Large intestine (tissue), 3 donors: ENCODE data around the gene ABAT. TPM values are rescaled to one million over a fixed set of nuclear protein-coding genes. Genes with fewer than 3 reads are reported as not detected.
"Not testable (repeated sequence)": the region's sequence is repeated elsewhere in the genome, so short reads cannot be mapped to it uniquely, and the experiment has no call there.

Source experiments
- DNase-seq, 2 donors: peaks; one replicate each; pipeline versions ENCODE4 v3.0.0 to v3.0.0-alpha.2; 2013
- H3K27ac ChIP-seq: one replicate; pipeline ENCODE4 v1.5.1; 2013; ENCODE audit warnings: low read length
- H3K27me3 ChIP-seq: 2 replicates; pipeline ENCODE4 v1.6.1; 2013; ENCODE audit warnings: low read length; ENCODE audit not compliant: control insufficient read depth, insufficient read depth
- H3K36me3 ChIP-seq: 2 replicates; pipeline ENCODE4 v1.6.1; 2013; ENCODE audit warnings: low read length; ENCODE audit not compliant: control insufficient read depth, insufficient read depth
- H3K4me1 ChIP-seq: one replicate; pipeline ENCODE4 v1.6.1; 2013; ENCODE audit warnings: low read length; ENCODE audit not compliant: control insufficient read depth, insufficient read depth
- H3K4me3 ChIP-seq: one replicate; pipeline ENCODE4 v1.5.1; 2013; ENCODE audit warnings: low read length
- H3K9me3 ChIP-seq: one replicate; pipeline ENCODE4 v1.6.1; 2013; ENCODE audit warnings: mild to moderate bottlenecking, low read depth, low read length, moderate library complexity; ENCODE audit not compliant: control insufficient read depth
- WGBS: methylation state at CpG from one replicate; pipeline ENCODE4 v1.1.5; 2013; ENCODE audit warnings: low lambda C conversion rate; ENCODE audit not compliant: insufficient coverage; 5-methylcytosine and 5-hydroxymethylcytosine counted together
- polyA plus RNA-seq: library from polyadenylated mRNA; unstranded; fragments of 120-200 nt; gene quantifications from one replicate; pipeline ENCODE4 v1.2.1, GENCODE V29; 2013

Gene ABAT
- polyA plus RNA-seq, 1 donor = 55.7 TPM

DNA sequence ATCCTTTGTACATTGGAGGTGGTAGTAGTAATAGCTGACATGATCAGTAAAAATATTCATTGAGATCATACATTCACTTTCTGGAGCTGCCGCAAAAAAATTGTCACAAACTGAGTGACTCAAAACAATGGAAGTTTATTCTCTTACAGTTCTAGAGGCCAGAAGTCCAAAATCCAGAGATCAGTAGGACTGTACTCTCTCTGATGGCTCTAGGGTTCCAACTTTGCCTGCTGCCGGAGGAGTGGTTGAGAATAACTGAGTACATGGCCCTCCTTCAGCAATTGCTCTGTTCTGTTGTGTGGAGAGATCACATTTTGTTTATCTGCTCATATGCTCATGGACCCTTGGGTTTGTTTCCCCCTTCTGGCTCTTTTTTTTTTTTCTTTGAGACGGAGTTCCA is 23.5 kb downstream of the ABAT start:
- Histone ChIP-seq H3K4me3 (no peak overlapping the region), H3K27ac (no peak overlapping the region), H3K27me3 (no peaks in the 10 kb centered on the region), H3K9me3 (no peaks in the 10 kb centered on the region), H3K4me1 (peaks cover 3% of the 10 kb centered on the region), H3K36me3 (no peaks in the 10 kb centered on the region)
- DNase-seq = peak in 1 of 2 donors; percentile 76
- 0% methylated on average over 1 of the region's 3 CpGs for WGBS

DNA sequence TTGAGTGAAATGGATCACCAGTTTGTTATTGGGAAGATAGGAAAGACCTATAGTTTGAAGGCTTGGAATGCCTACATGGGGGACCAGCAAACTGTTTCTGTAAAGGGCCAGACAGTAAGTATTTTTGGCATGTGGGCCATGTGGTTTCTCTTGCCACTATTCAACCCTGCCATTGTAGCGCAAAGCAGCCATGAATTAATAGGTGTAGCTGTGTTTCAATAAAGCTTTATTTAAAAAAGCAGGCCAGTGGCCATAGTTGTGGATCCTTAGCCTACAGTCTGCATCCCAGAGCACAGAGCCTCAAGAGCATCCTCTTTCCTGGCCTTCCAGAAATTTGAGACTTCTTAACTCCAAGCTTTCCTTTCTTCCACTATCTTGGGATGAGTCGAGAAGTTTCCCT is 29.3 kb downstream of the ABAT start:
- DNase-seq = no peak
- H3K27me3 ChIP-seq = no peaks in the 10 kb centered on the region
- H3K4me1 ChIP-seq = peaks cover 3% of the 10 kb centered on the region
- no peak overlapping the region for H3K27ac ChIP-seq
- WGBS = no CpG with 5 or more reads among the region's 2 CpGs
- H3K4me3 ChIP-seq = no peak overlapping the region
- H3K36me3 ChIP-seq = no peaks in the 10 kb centered on the region
- H3K9me3 ChIP-seq = no peaks in the 10 kb centered on the region

DNA sequence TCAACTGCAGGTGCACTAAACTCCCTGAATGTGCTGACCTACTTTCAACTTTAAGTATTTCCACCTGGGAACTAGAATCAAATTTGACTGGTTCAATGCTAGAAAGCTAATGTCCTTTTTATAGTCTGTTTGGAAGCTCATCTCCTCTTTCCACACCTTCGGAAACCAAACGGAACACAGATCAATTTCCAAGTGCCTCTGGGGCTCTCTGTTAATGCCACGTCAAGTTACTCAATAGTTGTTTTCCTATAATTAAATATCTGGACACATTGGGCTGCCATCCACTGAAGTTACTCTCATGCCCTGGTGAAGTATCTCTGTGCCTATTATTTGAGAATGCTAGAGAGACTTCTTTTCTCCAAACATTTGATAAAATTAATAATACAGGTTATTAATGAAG is 29.7 kb downstream of the ABAT start:
- WGBS = 80% methylated on average over 1 of the region's 3 CpGs
- no peak for DNase-seq
- Histone ChIP-seq H3K27ac (no peak overlapping the region), H3K9me3 (no peaks in the 10 kb centered on the region), H3K4me3 (no peak overlapping the region), H3K27me3 (no peaks in the 10 kb centered on the region), H3K36me3 (no peaks in the 10 kb centered on the region), H3K4me1 (peaks cover 3% of the 10 kb centered on the region)

DNA sequence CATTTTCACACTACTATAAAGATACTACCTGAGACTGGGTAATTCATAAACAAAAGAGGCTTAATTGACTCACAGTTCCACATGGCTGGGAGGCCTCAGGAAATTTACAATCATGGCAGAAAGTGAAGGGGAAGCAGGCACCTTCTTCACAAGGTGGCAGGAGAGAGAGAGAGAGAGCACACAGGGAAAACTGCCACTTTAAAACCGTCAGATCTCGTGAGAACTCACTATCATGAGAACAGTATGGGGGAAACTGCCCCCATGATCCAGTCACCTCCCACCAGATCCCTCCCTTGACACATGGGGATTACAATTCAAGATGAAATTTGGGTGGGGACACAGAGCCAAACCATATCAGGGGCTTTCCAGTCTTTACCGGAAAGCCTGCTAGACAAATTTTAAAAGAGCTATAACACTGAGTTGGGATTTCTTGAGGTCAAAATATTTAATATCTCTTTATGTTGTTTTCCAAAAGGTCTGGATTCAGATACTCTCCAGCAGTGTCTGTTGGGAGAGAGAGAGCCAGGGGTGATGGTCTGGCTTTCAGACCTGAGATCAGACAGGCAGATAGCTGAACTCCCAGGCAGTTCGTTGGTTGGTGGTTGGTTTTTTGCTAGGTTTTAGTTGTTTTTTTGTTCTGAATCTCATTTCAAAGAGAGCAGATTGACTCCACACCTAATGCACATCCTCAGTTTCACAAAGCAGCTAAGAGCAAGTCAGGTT is 30.8 kb downstream of the ABAT start:
- not testable (repeated sequence) for H3K4me3 ChIP-seq, DNase-seq, H3K27me3 ChIP-seq, H3K27ac ChIP-seq, H3K36me3 ChIP-seq, H3K4me1 ChIP-seq, H3K9me3 ChIP-seq
- WGBS = no CpG with 5 or more reads among the region's 4 CpGs

DNA sequence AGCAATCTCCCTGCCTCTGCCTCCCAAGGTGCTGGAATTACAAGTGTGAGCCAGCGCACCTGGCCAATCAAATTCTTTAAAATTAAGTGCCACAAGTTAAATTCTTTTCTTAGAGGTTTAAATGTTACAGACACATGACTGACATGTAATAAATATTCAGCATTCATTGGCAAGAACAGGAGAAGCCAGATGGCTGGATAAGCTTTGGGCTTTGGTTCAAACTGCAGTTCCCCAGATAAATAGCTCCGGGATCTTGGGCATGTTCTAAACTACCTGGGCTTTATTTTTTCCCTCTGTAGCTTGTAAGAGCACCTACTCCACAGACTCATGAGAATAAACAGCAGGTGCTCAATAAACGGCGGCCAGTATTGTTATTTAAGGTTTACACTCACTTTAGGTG is 34.1 kb downstream of the ABAT start:
- WGBS = no CpG with 5 or more reads among the region's 4 CpGs
- Histone ChIP-seq H3K4me1 (no peaks in the 10 kb centered on the region), H3K4me3 (no peak overlapping the region), H3K27me3 (no peaks in the 10 kb centered on the region), H3K36me3 (no peaks in the 10 kb centered on the region), H3K27ac (no peak overlapping the region), H3K9me3 (no peaks in the 10 kb centered on the region)
- DNase-seq = no peak

DNA sequence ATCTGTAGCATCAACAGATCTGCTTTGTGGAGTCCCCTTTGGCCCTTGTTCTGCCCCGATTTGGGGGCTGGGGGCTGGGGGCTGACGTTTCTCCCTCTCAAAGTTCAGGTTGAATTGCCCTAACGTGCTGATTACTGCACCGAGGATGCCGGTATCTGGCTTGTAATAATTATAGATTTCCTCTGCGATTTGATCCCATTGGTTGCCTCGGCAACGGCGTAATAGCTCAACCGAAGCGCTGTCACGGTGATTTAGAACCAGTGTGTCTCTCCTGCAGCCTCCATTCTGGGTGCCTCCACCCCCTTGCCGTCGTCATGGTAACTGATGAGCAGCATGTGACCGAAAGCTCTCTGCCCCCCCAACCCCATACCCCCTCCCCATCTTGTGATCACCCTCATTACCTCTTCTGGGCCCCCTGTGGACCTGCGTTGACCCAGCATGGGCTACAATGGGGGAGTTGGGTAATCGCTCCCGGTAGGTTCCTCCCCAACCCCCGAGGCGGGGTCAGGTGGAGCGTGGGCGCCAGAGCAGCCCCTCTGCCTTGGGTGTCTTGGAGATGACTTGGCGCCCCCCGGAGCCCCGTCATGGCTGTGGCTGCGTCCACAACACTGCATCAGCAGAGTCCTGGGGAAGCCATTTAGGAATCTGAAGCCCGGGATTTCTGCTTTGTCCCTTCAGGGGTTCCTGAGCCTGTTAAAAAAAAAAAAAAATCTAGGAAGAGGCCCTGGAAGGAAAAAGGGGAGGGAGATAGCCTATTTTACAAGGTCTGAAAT is 38.4 kb downstream of the ABAT start:
- no peak overlapping the region for H3K27ac ChIP-seq
- H3K4me1 ChIP-seq = no peaks in the 10 kb centered on the region
- H3K36me3 ChIP-seq = peaks cover 3% of the 10 kb centered on the region
- H3K4me3 ChIP-seq = no peak overlapping the region
- DNase-seq = peak in 1 of 2 donors; percentile 34
- H3K27me3 ChIP-seq = no peaks in the 10 kb centered on the region
- no CpG with 5 or more reads among the region's 27 CpGs for WGBS
- no peaks in the 10 kb centered on the region for H3K9me3 ChIP-seq

DNA sequence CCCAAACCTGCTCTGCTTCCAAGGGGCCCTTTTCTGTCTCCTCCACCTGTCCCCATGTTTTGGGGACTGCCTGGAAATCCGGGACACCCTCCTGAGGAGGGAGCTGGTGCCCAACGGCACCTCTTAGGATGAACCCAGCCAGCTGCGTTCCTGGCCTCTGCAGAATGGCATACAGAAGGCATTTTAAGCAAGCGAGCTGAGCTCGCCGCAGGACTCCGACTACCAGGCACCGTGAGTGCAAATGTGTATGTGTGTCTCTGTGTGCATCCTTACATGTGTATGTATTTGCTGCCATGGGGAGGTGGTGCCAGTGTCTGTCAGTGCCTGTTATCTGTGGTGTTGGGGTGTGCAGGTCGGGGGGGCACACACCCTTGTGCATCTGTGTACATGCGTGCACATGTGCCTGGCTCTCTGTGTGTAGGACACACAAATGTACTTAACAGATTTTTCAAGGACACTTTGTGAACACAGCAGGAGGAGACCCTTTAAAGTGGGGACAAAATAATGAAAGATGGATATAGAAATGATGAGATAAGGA is 39.3 kb downstream of the ABAT start:
- DNase-seq = no peak
- Histone ChIP-seq H3K9me3 (no peaks in the 10 kb centered on the region), H3K27me3 (no peaks in the 10 kb centered on the region), H3K27ac (no peak overlapping the region), H3K36me3 (peaks cover 3% of the 10 kb centered on the region), H3K4me3 (no peak overlapping the region), H3K4me1 (peaks cover 4% of the 10 kb centered on the region)
- WGBS = no CpG with 5 or more reads among the region's 10 CpGs

DNA sequence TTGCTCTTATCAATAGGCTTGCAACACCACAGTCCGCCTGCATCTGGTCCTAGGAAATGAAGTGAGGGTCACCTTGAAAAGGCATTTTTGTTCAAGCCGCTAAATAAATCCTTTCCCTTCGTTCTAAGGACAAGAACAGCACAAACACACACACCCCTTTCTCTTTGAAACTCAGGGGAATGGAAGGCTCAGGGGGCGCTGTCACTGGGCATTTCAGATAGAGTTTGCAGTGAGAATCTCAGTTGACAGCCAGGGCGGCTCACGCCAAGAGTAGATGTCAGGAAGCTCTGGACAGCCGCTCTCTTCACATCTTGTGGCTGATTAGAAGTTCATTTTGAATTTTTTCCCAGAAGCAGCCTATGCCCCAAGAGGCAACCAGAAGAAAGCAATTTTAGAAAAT is 39.8 kb downstream of the ABAT start:
- no peak for DNase-seq
- H3K4me3 ChIP-seq = no peak overlapping the region
- 83% methylated on average over 2 of the region's 7 CpGs for WGBS
- no peaks in the 10 kb centered on the region for H3K27me3 ChIP-seq
- H3K9me3 ChIP-seq = no peaks in the 10 kb centered on the region
- H3K27ac ChIP-seq = no peak overlapping the region
- H3K4me1 ChIP-seq = peaks cover 7% of the 10 kb centered on the region
- peaks cover 3% of the 10 kb centered on the region for H3K36me3 ChIP-seq

DNA sequence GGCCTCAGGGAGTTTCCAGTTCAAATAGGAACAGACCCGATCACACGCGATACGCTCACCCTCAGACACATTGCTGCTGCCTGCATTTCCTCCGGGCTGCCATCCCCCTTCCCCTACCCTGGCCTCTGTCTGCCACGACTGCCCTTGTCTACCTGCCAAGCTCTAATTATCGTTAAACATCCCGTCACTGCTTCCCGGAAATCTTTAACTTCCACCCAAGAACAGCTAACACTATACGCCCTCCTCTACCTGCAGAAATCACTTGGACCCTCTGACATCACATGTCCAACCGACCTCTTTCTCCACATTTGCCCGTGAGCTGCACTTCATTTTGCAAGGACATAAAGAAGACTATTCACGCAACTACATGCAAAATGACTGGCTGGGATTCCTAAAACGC is 40.4 kb downstream of the ABAT start:
- no peak for DNase-seq
- Histone ChIP-seq H3K9me3 (no peaks in the 10 kb centered on the region), H3K27ac (no peak overlapping the region), H3K4me3 (no peak overlapping the region), H3K27me3 (no peaks in the 10 kb centered on the region), H3K4me1 (peaks cover 13% of the 10 kb centered on the region), H3K36me3 (peaks cover 3% of the 10 kb centered on the region)
- WGBS = 100% methylated on average over 3 of the region's 14 CpGs

DNA sequence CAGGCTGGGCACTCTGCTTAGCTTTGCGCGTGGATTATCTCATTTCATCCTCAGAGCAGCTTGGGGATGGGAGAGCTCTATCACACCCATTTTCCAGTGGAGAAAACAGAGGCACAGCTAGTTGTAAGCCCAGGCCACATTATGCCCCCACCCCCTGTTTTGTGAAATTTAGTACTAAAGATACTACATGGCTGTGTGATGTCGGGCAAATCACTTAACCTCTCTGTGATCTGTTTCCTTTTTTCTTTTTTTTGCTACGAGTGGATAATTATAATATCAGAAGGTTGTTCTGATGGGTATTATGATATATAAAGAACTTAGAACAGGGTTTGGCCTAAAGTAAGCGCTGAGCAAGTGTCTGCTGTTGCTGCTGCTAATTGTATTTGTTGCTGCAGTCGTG is 41.6 kb downstream of the ABAT start:
- Histone ChIP-seq H3K36me3 (peaks cover 3% of the 10 kb centered on the region), H3K4me3 (no peak overlapping the region), H3K4me1 (peaks cover 22% of the 10 kb centered on the region), H3K27me3 (no peaks in the 10 kb centered on the region), H3K27ac (no peak overlapping the region), H3K9me3 (no peaks in the 10 kb centered on the region)
- WGBS = no CpG with 5 or more reads among the region's 6 CpGs
- no peak for DNase-seq
